Activated CD4-positive, CD25-positive, alpha-beta regulatory T cell treated with anti-CD3 and anti-CD28 coated beads, Interleukin-2, amount 50 U/mL, for 24 hours (primary cell): Measurements from ENCODE around the gene RAB26.
"Not testable (repeated sequence)": the region's sequence is repeated elsewhere in the genome, so short reads cannot be mapped to it uniquely, and the experiment has no call there.

Experiments
- ATAC-seq, 2 donors: fragments of 150-1000 bp; cut with Tn5 transposase; one replicate each; pipeline ENCODE4 v1.10.0; 2021; ENCODE audit warnings: mild to moderate bottlenecking in 1 of 2, moderate library complexity in 1 of 2

RAB26 gene, protein sequence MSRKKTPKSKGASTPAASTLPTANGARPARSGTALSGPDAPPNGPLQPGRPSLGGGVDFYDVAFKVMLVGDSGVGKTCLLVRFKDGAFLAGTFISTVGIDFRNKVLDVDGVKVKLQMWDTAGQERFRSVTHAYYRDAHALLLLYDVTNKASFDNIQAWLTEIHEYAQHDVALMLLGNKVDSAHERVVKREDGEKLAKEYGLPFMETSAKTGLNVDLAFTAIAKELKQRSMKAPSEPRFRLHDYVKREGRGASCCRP

GRCh38 chr16:2147981-2148671, at the start of gene RAB26:
RAB26 (plus strand) TSS chr16:2148625; CDS start chr16:2148784, 159 bp downstream.
- peak; percentile 40 to 55 for ATAC-seq

DNA sequence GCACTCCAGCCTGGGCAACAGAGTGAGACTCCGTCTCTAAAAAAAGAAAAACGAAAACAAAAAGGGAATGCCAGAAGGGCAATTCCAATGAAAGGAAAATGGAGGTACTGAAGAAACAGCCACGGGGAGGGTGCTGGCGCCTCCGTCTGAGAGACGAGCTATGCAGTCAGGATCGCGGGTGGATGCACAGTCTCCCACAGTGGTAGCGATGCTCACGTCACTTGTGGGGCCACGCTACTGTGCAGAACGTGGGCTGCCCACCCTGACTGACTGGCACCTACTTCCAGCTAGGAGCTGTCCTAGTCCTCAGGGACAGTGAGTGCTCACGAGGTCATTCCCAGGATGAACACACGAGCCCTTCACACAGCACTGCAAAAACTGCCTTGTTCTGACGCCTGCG, 46.8 kb upstream of the RAB26 start:
- not testable (repeated sequence) for ATAC-seq

DNA sequence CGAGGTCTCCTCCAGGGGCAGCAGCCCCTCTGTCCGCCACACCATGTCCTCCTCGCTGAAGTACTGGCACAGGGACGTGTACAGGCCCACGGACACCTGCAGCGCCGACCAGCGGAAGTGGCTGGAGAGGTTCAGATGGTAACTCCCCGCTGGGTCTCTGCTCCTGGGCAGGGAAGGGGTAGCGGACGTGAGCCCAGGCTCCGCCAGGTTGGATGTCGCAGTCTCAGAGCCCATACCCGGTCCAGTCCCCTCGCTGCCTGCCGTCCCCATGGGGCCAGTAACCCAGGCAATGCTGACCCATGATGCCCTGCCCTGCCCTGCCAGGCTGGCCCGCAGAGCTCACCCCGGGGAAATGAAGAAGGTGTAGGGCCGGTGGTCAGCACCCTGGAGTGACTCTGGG, 46.0 kb upstream of the RAB26 start:
- ATAC-seq: no peak

DNA sequence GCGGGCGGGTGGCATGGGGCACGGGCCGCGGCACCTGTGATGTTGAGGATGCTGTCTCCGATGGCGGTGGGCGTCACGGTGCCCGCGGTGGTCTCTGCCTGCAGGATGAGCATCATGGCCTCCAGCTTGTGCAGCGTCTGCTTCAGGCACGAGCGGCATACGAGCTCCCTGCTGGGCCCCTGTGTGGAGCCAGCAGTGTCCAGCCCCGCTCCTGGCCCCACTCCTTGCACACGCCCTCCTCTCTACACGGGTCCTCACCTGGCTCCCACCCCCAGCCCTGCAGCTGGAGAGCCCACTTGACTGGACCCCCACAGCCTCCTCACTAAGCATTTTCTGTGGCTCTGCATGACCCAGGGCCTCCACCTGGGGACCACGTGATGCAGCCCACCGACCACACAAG, 44.0 kb upstream of the RAB26 start:
- ATAC-seq: not testable (repeated sequence)

DNA sequence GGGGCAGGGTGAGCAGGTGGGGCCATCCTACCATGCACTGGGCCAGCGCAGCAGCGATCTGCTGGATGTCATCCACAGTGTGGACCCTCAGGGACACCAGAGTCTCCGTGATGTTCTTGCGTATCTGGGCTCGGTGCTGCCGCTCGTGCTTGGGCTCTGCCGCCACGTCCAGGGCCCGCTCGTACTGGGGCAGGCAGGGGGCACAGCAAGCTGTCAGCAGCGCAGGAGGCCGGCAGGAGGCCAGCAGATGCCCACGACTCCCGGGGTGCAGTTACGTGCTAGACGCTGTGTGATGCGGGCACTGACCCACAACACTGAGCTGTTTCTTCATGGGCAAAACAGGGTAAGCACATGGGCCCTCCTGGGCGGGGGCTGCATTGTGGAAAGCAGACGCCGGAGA, 43.1 kb upstream of the RAB26 start:
- ATAC-seq: not testable (repeated sequence)

- not testable (repeated sequence) for ATAC-seq
Measured at GRCh38 chr16:2105769-2106168, 42.7 kb upstream of the RAB26 start.

DNA sequence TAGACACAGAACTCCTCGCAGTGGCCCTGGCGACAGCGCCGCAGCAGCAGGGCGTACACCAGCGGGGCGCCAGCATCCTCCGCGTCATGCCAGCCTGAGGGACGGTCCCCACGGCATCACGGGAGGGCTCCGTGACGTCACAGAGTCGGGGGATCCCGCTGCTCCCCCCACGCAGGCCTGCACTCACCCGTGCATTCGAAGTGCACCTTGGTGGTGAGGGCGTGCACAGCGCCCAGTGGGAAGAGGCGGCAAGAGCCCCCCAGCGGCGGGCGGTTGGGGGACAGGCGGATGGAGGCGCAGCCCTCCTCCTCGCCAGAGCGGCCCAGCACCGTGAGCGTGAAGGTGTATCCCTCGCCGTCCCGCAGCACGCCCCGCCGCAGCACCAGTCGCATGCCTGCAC, 42.2 kb upstream of the RAB26 start:
- not testable (repeated sequence) for ATAC-seq

GRCh38 chr16:2107121-2107790, 41.2 kb upstream of the RAB26 start:
- not testable (repeated sequence) for ATAC-seq

- not testable (repeated sequence) for ATAC-seq
Measured at GRCh38 chr16:2107791-2108125, 40.7 kb upstream of the RAB26 start.

DNA sequence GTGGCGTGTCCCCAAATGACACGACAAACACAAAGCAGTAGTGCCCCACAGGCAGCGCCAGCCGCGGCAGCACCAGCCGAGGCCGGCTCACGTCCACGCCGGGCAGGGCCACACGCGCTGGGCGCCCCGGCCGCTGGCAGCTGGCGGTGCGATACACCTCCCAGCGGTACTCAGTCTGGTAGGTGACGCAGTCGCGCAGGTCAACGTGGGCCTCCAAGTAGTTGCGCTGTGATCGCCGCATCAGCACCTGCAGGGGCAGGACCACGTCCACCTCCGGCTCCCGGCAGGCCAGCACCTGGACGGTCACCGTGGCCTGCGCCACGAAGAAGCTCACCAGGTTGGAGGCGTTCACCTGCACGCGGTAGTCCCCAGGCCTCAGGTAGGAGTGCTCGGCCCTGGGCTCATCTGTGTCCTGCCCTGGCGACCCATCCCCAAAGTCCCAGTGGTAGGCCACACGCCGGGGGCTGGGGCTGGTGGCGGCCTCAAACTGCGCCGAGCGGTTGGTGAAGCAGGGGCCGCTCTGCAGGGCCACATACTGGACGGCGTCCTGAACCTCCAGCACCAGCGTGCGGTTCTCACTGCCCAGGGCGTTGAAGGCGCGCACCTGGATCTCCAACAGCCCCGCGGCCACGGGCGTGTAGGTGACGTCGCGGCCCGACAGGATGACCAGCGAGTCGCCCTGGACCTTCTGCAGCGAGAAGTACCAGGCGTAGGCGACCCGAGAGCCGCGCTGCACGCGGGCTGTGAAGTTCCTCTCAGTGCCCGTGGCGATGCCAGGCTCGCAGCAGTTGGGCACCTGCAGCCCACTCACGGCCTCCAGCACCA, 39.8 kb upstream of the RAB26 start:
- ATAC-seq: not testable (repeated sequence)

GRCh38 chr16:2109271-2109580, 39.2 kb upstream of the RAB26 start:
- ATAC-seq: not testable (repeated sequence)

- ATAC-seq: not testable (repeated sequence)
Measured at GRCh38 chr16:2109872-2110271, 38.6 kb upstream of the RAB26 start.

GRCh38 chr16:2110332-2111008, 38.0 kb upstream of the RAB26 start:
- not testable (repeated sequence) for ATAC-seq

- not testable (repeated sequence) for ATAC-seq
Measured at GRCh38 chr16:2111009-2111353, 37.4 kb upstream of the RAB26 start.

- not testable (repeated sequence) for ATAC-seq
Measured at GRCh38 chr16:2111412-2112335, 36.8 kb upstream of the RAB26 start.

GRCh38 chr16:2112539-2113106, 35.8 kb upstream of the RAB26 start:
- ATAC-seq: not testable (repeated sequence)

- not testable (repeated sequence) for ATAC-seq
Measured at GRCh38 chr16:2114225-2114624, 34.2 kb upstream of the RAB26 start.

DNA sequence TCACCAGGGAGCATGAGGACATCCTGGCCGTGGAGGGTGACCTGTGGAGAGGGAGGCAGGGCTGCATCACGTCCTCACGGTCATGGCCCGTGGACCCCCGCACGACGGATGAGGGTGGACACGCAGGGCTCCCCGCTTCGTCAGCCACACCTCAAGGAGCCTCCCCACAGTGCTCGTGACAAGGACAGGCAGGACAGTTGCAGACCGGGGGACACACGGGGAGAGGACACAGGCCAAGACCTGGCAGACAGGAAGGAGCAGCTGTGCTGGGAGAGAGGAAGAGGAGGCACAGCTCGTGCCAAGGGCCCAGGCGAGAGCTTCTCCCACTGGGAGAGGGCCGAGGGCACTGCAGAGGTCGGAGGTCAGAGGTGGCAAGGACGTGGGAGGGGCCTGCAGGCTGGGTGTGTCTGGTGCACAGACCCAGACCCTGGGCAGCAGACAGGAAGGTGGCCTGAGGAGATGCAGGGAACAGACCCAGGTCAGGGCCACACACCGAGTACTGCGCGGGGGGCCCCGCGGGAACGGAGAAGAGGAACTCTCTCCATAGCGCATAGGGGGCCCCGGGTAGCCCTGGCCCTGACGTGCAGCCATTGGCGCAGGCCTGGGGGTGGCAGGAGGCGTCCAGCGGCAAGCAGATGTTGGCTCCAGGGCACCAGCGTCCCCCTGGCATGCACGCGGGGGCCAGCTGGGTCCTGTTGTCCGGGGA, 33.4 kb upstream of the RAB26 start:
- not testable (repeated sequence) for ATAC-seq

GRCh38 chr16:2115591-2115973, 32.8 kb upstream of the RAB26 start:
- ATAC-seq: no peak

DNA sequence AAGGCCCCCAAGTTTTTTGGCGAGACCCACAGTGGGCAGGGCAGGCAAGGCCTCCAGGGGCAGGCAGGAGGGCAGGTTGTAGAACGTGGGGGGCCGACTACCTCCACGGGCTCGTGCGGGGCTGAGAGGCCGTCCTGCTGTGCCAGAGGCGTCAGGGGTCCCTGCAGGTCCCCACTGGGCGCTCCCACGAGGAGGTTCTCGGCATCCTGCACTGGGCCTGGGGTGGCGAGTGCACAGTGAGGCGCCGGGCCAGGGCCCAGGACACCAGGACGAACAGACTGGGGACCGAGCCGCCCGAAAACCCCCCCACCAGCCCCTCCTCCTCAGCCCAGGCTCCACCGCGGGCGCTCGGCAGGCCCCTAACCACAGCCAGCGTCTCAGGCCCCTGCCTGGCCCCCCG, 32.0 kb upstream of the RAB26 start:
- not testable (repeated sequence) for ATAC-seq
